Measurements from ENCODE around the gene PRICKLE2.

PRICKLE2 gene

DNA sequence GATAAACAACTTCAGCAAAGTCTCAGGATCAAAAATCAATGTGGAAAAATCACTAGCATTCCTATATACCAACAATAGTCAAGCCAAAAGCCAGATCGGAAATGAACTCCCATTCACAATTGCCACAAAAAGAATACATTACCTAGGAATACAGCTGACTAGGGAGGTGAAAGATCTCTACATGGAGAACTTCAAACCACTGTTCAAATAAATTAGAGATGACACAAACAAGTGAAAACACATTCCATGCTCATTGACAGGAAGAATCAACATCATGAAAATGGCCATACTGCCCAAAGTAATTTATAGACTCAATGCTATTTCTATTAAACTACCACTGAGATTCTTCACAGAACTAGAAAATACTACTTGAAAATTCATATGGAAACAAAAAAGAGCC is 107.8 kb downstream of the PRICKLE2 start:
- Histone ChIP-seq H3K4me2 (ENCODE audit: low read length) (no peak overlapping the region), H3K4me1 (ENCODE audit: control insufficient read depth, low read depth, low read length) (no peaks in the 10 kb centered on the region), H4K5ac (ENCODE audit: low read length) (no peak overlapping the region), H3K79me1 (ENCODE audit: low read length) (no peaks in the 10 kb centered on the region), H2AK5ac (ENCODE audit: low read length) (no peak overlapping the region), H3K27ac (ENCODE audit: low read depth, low read length) (no peak overlapping the region), H3K79me2 (ENCODE audit: control insufficient read depth, insufficient read depth, low read length) (no peaks in the 10 kb centered on the region), H3K27me3 (ENCODE audit: insufficient read depth, low read length, poor library complexity) (no peaks in the 10 kb centered on the region), H3K4ac (ENCODE audit: low read depth, low read length) (no peak overlapping the region), H3K4me3 (ENCODE audit: low read length) (no peak overlapping the region), H2BK5ac (ENCODE audit: low read length) (no peak overlapping the region), H4K8ac (ENCODE audit: low read depth, low read length) (no peak overlapping the region), H2BK15ac (replicated peaks; ENCODE audit: low read depth) (no peak overlapping the region), H3K56ac (ENCODE audit: low read length) (no peak overlapping the region), H2BK120ac (ENCODE audit: low read depth, low read length) (no peak overlapping the region), H3K9ac (ENCODE audit: low read length) (no peak overlapping the region), H3K23ac (ENCODE audit: low read length) (no peak overlapping the region), H3K36me3 (ENCODE audit: control insufficient read depth, insufficient read depth, low read length) (no peaks in the 10 kb centered on the region), H3K18ac (ENCODE audit: low read length) (no peak overlapping the region)
- DNase-seq, result no peak
- whole genome bisulfite sequencing (ENCODE audit: extremely low coverage, insufficient coverage, low lambda C conversion rate), result no CpG with 5 or more reads among the region's 1 CpG

DNA sequence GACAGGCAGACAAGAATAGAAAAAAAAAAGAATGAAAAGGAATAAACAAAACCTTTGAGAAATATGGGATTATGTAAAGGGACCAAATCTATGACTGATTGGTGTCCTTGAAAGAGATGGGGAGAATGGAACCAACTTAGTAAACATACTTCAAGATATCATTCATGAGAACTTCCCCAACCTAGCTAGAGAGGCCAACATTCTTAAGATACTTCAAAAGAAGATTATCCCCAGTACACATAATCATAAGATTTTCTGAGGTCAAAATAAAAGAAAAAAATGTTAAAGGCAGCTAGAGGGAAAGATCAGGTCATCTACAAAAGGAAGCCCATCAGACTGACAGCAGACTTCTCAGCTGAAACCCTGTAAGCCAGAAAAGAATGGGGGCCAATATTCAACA is 110.6 kb downstream of the PRICKLE2 start:
- Histone ChIP-seq H3K4ac (ENCODE audit: low read depth, low read length) (no peak overlapping the region), H3K79me1 (ENCODE audit: low read length) (no peaks in the 10 kb centered on the region), H3K4me3 (ENCODE audit: low read length) (no peak overlapping the region), H3K18ac (ENCODE audit: low read length) (no peak overlapping the region), H2BK120ac (ENCODE audit: low read depth, low read length) (no peak overlapping the region), H3K36me3 (ENCODE audit: control insufficient read depth, insufficient read depth, low read length) (no peaks in the 10 kb centered on the region), H2AK5ac (ENCODE audit: low read length) (no peak overlapping the region), H3K27me3 (ENCODE audit: insufficient read depth, low read length, poor library complexity) (no peaks in the 10 kb centered on the region), H3K56ac (ENCODE audit: low read length) (no peak overlapping the region), H3K4me1 (ENCODE audit: control insufficient read depth, low read depth, low read length) (peaks cover 2% of the 10 kb centered on the region), H2BK15ac (replicated peaks; ENCODE audit: low read depth) (no peak overlapping the region), H3K9ac (ENCODE audit: low read length) (no peak overlapping the region), H3K23ac (ENCODE audit: low read length) (no peak overlapping the region), H2BK5ac (ENCODE audit: low read length) (no peak overlapping the region), H3K27ac (ENCODE audit: low read depth, low read length) (no peak overlapping the region), H3K79me2 (ENCODE audit: control insufficient read depth, insufficient read depth, low read length) (no peaks in the 10 kb centered on the region), H3K4me2 (ENCODE audit: low read length) (no peak overlapping the region), H4K5ac (ENCODE audit: low read length) (no peak overlapping the region), H4K8ac (ENCODE audit: low read depth, low read length) (no peak overlapping the region)
- DNase-seq, result no peak

DNA sequence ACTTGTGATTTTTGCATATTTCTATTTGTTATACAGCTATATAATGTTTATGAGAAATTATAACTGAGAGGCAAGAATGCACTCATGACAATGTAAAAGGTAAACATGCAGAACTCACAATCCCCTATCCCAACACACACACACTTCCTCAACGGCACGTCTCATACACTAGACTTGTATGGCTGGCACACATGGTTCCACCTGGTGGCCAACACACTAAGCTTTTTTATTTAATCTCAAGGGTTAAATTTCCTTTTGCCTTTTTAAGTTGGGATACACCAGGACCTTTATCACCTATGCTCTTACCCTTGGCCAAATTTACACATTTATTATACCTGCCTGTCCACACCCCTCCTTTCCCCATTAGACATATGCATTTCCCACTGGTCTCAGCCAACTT is 113.4 kb downstream of the PRICKLE2 start:
- Histone ChIP-seq H3K23ac (ENCODE audit: low read length) (no peak overlapping the region), H3K4me3 (ENCODE audit: low read length) (no peak overlapping the region), H3K4me2 (ENCODE audit: low read length) (no peak overlapping the region), H4K5ac (ENCODE audit: low read length) (no peak overlapping the region), H3K27ac (ENCODE audit: low read depth, low read length) (no peak overlapping the region), H2BK15ac (replicated peaks; ENCODE audit: low read depth) (no peak overlapping the region), H3K18ac (ENCODE audit: low read length) (no peak overlapping the region), H2BK120ac (ENCODE audit: low read depth, low read length) (no peak overlapping the region), H4K8ac (ENCODE audit: low read depth, low read length) (no peak overlapping the region), H3K4me1 (ENCODE audit: control insufficient read depth, low read depth, low read length) (peaks cover 5% of the 10 kb centered on the region), H3K56ac (ENCODE audit: low read length) (no peak overlapping the region), H2AK5ac (ENCODE audit: low read length) (no peak overlapping the region), H2BK5ac (ENCODE audit: low read length) (no peak overlapping the region), H3K79me1 (ENCODE audit: low read length) (no peaks in the 10 kb centered on the region), H3K9ac (ENCODE audit: low read length) (no peak overlapping the region), H3K36me3 (ENCODE audit: control insufficient read depth, insufficient read depth, low read length) (no peaks in the 10 kb centered on the region), H3K27me3 (ENCODE audit: insufficient read depth, low read length, poor library complexity) (no peaks in the 10 kb centered on the region), H3K4ac (ENCODE audit: low read depth, low read length) (no peak overlapping the region), H3K79me2 (ENCODE audit: control insufficient read depth, insufficient read depth, low read length) (no peaks in the 10 kb centered on the region)
- no CpG with 5 or more reads among the region's 2 CpGs for WGBS (ENCODE audit: extremely low coverage, insufficient coverage, low lambda C conversion rate)
- DNase-seq, result peak; percentile 27

DNA sequence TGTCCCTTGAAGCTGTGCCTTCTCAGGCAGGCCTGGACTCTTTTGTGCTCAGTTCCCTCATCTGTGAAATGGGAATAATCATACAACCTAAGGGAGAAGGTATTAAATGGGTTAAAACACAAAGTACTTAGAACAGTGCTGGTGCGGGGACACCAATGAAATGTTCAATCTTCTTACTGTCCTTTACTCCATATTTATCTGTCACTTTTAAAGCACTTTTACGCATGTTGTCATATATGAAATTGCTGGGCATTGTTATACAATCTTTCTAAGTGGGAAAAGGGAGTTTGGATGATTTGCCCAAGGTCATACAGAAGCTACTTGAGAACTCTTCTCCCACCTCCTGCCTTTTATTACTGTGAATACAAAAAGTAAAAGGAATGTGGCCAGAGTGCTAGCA is 114.2 kb downstream of the PRICKLE2 start:
- Histone ChIP-seq H2BK5ac (ENCODE audit: low read length) (no peak overlapping the region), H4K5ac (ENCODE audit: low read length) (no peak overlapping the region), H4K8ac (ENCODE audit: low read depth, low read length) (no peak overlapping the region), H3K4ac (ENCODE audit: low read depth, low read length) (no peak overlapping the region), H3K27me3 (ENCODE audit: insufficient read depth, low read length, poor library complexity) (no peaks in the 10 kb centered on the region), H2BK120ac (ENCODE audit: low read depth, low read length) (no peak overlapping the region), H3K79me2 (ENCODE audit: control insufficient read depth, insufficient read depth, low read length) (no peaks in the 10 kb centered on the region), H3K4me2 (ENCODE audit: low read length) (no peak overlapping the region), H3K4me1 (ENCODE audit: control insufficient read depth, low read depth, low read length) (peaks cover 6% of the 10 kb centered on the region), H3K9ac (ENCODE audit: low read length) (no peak overlapping the region), H2BK15ac (replicated peaks; ENCODE audit: low read depth) (no peak overlapping the region), H3K27ac (ENCODE audit: low read depth, low read length) (no peak overlapping the region), H3K4me3 (ENCODE audit: low read length) (no peak overlapping the region), H3K36me3 (ENCODE audit: control insufficient read depth, insufficient read depth, low read length) (no peaks in the 10 kb centered on the region), H3K56ac (ENCODE audit: low read length) (no peak overlapping the region), H3K23ac (ENCODE audit: low read length) (no peak overlapping the region), H3K18ac (ENCODE audit: low read length) (no peak overlapping the region), H2AK5ac (ENCODE audit: low read length) (no peak overlapping the region), H3K79me1 (ENCODE audit: low read length) (no peaks in the 10 kb centered on the region)
- no peak for DNase-seq
- no CpG with 5 or more reads among the region's 2 CpGs for WGBS (ENCODE audit: extremely low coverage, insufficient coverage, low lambda C conversion rate)

DNA sequence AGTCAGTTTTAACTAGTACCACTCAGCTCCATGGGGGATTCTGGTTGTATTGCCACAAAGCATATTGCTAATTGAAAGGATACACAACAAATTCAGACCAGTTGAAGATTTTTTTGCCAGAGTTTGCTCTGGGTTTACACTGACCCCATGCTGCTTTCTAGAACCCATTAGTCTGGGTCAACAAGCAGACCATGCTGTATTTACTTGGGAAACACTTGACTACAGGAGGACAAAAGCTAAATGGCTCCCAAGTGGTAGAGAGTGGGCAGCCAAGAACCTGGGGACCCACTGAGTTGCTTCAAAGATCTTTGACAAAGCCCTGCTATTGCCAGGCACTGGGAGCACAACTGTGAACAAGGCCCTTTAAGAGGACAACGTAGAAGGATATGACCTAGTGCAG is 115.2 kb downstream of the PRICKLE2 start:
- no peak for DNase-seq
- no peaks in the 10 kb centered on the region for H3K36me3 ChIP-seq (ENCODE audit: control insufficient read depth, insufficient read depth, low read length)
- no peak overlapping the region for H3K27ac ChIP-seq (ENCODE audit: low read depth, low read length)
- WGBS (ENCODE audit: extremely low coverage, insufficient coverage, low lambda C conversion rate), result no CpG with 5 or more reads among the region's 1 CpG
- no peak overlapping the region for H3K4me3 ChIP-seq (ENCODE audit: low read length)
- no peaks in the 10 kb centered on the region for H3K27me3 ChIP-seq (ENCODE audit: insufficient read depth, low read length, poor library complexity)
- no peaks in the 10 kb centered on the region for H3K79me1 ChIP-seq (ENCODE audit: low read length)
- no peak overlapping the region for H3K4me2 ChIP-seq (ENCODE audit: low read length)
- no peaks in the 10 kb centered on the region for H3K79me2 ChIP-seq (ENCODE audit: control insufficient read depth, insufficient read depth, low read length)
- no peak overlapping the region for H2BK5ac ChIP-seq (ENCODE audit: low read length)
- H2BK120ac ChIP-seq (ENCODE audit: low read depth, low read length), result no peak overlapping the region
- no peak overlapping the region for H3K23ac ChIP-seq (ENCODE audit: low read length)
- peaks cover 6% of the 10 kb centered on the region for H3K4me1 ChIP-seq (ENCODE audit: control insufficient read depth, low read depth, low read length)
- no peak overlapping the region for H4K5ac ChIP-seq (ENCODE audit: low read length)
- no peak overlapping the region for H3K56ac ChIP-seq (ENCODE audit: low read length)
- no peak overlapping the region for H2BK15ac ChIP-seq (replicated peaks; ENCODE audit: low read depth)
- H3K18ac ChIP-seq (ENCODE audit: low read length), result no peak overlapping the region
- H4K8ac ChIP-seq (ENCODE audit: low read depth, low read length), result no peak overlapping the region
- H3K9ac ChIP-seq (ENCODE audit: low read length), result no peak overlapping the region
- H2AK5ac ChIP-seq (ENCODE audit: low read length), result no peak overlapping the region
- no peak overlapping the region for H3K4ac ChIP-seq (ENCODE audit: low read depth, low read length)

DNA sequence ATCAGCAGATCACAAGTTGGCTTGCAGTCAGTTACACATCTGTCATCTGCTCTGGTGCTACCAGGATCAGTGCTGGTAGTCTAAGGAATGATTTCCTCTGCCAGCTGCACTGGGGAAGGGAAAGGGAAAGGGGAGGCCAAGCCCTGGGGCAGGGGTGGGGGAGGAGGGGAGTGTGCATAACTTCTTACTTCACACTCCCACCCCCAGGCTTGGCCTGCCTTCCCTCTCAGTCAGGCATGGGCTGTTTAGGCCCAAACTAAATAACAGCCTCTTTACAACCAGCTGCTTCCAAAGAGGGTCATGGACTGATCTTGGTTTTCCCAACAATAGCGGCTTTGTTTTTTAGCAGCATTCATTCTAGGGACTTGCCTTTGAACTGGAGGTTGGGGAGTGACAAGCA is 115.8 kb downstream of the PRICKLE2 start:
- Histone ChIP-seq H3K56ac (ENCODE audit: low read length) (no peak overlapping the region), H3K4me1 (ENCODE audit: control insufficient read depth, low read depth, low read length) (peaks cover 6% of the 10 kb centered on the region), H3K27ac (ENCODE audit: low read depth, low read length) (no peak overlapping the region), H3K18ac (ENCODE audit: low read length) (no peak overlapping the region), H4K5ac (ENCODE audit: low read length) (no peak overlapping the region), H2BK120ac (ENCODE audit: low read depth, low read length) (no peak overlapping the region), H3K4me3 (ENCODE audit: low read length) (no peak overlapping the region), H3K9ac (ENCODE audit: low read length) (no peak overlapping the region), H3K27me3 (ENCODE audit: insufficient read depth, low read length, poor library complexity) (no peaks in the 10 kb centered on the region), H3K79me2 (ENCODE audit: control insufficient read depth, insufficient read depth, low read length) (no peaks in the 10 kb centered on the region), H2BK15ac (replicated peaks; ENCODE audit: low read depth) (no peak overlapping the region), H3K23ac (ENCODE audit: low read length) (no peak overlapping the region), H4K8ac (ENCODE audit: low read depth, low read length) (no peak overlapping the region), H2BK5ac (ENCODE audit: low read length) (no peak overlapping the region), H3K36me3 (ENCODE audit: control insufficient read depth, insufficient read depth, low read length) (no peaks in the 10 kb centered on the region), H3K79me1 (ENCODE audit: low read length) (no peaks in the 10 kb centered on the region), H3K4ac (ENCODE audit: low read depth, low read length) (no peak overlapping the region), H3K4me2 (ENCODE audit: low read length) (no peak overlapping the region), H2AK5ac (ENCODE audit: low read length) (no peak overlapping the region)
- peak; percentile 71 for DNase-seq
- no CpG with 5 or more reads among the region's 1 CpG for WGBS (ENCODE audit: extremely low coverage, insufficient coverage, low lambda C conversion rate)
